ENCODE data around the gene RSRP1.

- TF ChIP-seq POLR2AphosphoS5 (IDR thresholded peaks at IDR 0.05; ENCODE audit: low read depth, low read length), result no peak
- TF ChIP-seq POLR2A (IDR thresholded peaks at IDR 0.05; ENCODE audit: low read depth, low read length), result no peak
- no peak for TF ChIP-seq TAF1 (IDR thresholded peaks at IDR 0.05; ENCODE audit: low read depth, low read length)
- no peak for TF ChIP-seq SPI1 (IDR thresholded peaks at IDR 0.05; ENCODE audit: low read depth, low read length)
- TF ChIP-seq PAX5 (IDR thresholded peaks at IDR 0.05; ENCODE audit: insufficient read depth, low read length, severe bottlenecking), result no peak
Measured at GRCh38 chr1:25255706-25256577, 8.7 kb upstream of the RSRP1 start.

Measured in GM12891 (cell line).